GM19025 (cell line): ENCODE results near the gene POU6F2.

Source experiments
- ATAC-seq: cut with Tn5 transposase; IDR thresholded peaks from one replicate; pipeline ENCODE4 v1.9.1; 2021; ENCODE audit warnings: mild to moderate bottlenecking, low read depth, moderate library complexity; ENCODE audit not compliant: unreplicated experiment

POU6F2 gene

GRCh38 chr7:39069031-39069430, 91.3 kb downstream of the POU6F2 start:
- no peak for ATAC-seq

GRCh38 chr7:39069896-39070881, 92.5 kb downstream of the POU6F2 start:
- no peak for ATAC-seq

GRCh38 chr7:39071116-39071515, 93.4 kb downstream of the POU6F2 start:
- ATAC-seq, result no peak

GRCh38 chr7:39073432-39073831, 95.7 kb downstream of the POU6F2 start:
- no peak for ATAC-seq

GRCh38 chr7:39075210-39075609, 97.5 kb downstream of the POU6F2 start:
- ATAC-seq, result no peak

GRCh38 chr7:39083781-39084180, 106.1 kb downstream of the POU6F2 start:
- ATAC-seq, result no peak

- no peak for ATAC-seq
These were observed 106.6 kb downstream of the POU6F2 start for GRCh38 chr7:39084349-39084748.

GRCh38 chr7:39085189-39085588, 107.5 kb downstream of the POU6F2 start:
- no peak for ATAC-seq

- no peak for ATAC-seq
These were observed 107.9 kb downstream of the POU6F2 start for GRCh38 chr7:39085590-39086049.

- no peak for ATAC-seq
These were observed 109.1 kb downstream of the POU6F2 start for GRCh38 chr7:39086638-39087360.

GRCh38 chr7:39088730-39089593, 111.3 kb downstream of the POU6F2 start:
- ATAC-seq, result no peak

GRCh38 chr7:39091145-39091544, 113.4 kb downstream of the POU6F2 start:
- ATAC-seq, result no peak

- ATAC-seq, result no peak
These were observed 114.1 kb downstream of the POU6F2 start for GRCh38 chr7:39091774-39092173.

- no peak for ATAC-seq
These were observed 117.0 kb downstream of the POU6F2 start for GRCh38 chr7:39094731-39095130.

- ATAC-seq, result no peak
These were observed 118.3 kb downstream of the POU6F2 start for GRCh38 chr7:39095875-39096619.

GRCh38 chr7:39098506-39098905, 120.8 kb downstream of the POU6F2 start:
- ATAC-seq, result no peak

GRCh38 chr7:39099146-39099545, 121.4 kb downstream of the POU6F2 start:
- no peak for ATAC-seq

- ATAC-seq, result no peak
These were observed 122.6 kb downstream of the POU6F2 start for GRCh38 chr7:39100270-39100669.

- no peak for ATAC-seq
These were observed 124.5 kb downstream of the POU6F2 start for GRCh38 chr7:39102234-39102633.

GRCh38 chr7:39105720-39106119, 128.0 kb downstream of the POU6F2 start:
- ATAC-seq, result no peak
